ENCODE results near the gene THSD4.

Gene THSD4

GRCh38 chr15:71515375-71516186, 400.3 kb downstream of the THSD4 start:
- no peaks in the 10 kb centered on the region for H3K36me3 ChIP-seq (ENCODE audit: control insufficient read depth, insufficient read depth, low read length, severe bottlenecking)
- no peak for DNase-seq (ENCODE audit: low read depth)
- no peak overlapping the region for H3K4me3 ChIP-seq (ENCODE audit: low read length)
- H3K9ac ChIP-seq (ENCODE audit: low read length), result no peak overlapping the region
- H3K4me1 ChIP-seq (ENCODE audit: control insufficient read depth, insufficient read depth, low read length), result no peaks in the 10 kb centered on the region
- H3K27me3 ChIP-seq (replicated peaks; ENCODE audit: control insufficient read depth, insufficient read depth, low read length), result no peaks in the 10 kb centered on the region
- H3K9me3 ChIP-seq (ENCODE audit: control insufficient read depth, low read length), result no peaks in the 10 kb centered on the region

DNA sequence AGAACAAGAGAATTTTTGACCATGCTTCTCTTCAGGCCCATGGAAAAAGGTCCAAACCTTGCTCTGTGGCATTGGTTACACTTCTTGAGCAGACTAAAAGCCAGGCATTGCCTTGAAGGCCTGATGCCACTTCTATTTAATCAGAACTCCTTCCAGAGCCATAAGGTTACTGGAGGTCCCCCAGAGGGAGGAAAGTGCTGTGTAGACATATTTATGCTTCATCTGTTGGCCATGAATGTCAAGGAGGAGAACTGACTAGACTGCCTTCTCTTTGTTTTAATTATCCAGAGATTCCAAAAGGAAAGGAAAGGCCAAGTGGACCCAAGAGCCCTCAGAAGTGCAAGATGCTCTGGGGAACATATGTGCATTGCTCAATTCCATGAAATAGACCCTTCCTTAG, 402.5 kb downstream of the THSD4 start:
- Histone ChIP-seq H3K9me3 (ENCODE audit: control insufficient read depth, low read length) (no peaks in the 10 kb centered on the region), H3K4me3 (ENCODE audit: low read length) (no peak overlapping the region), H3K9ac (ENCODE audit: low read length) (no peak overlapping the region), H3K36me3 (ENCODE audit: control insufficient read depth, insufficient read depth, low read length, severe bottlenecking) (no peaks in the 10 kb centered on the region), H3K27me3 (replicated peaks; ENCODE audit: control insufficient read depth, insufficient read depth, low read length) (no peaks in the 10 kb centered on the region), H3K4me1 (ENCODE audit: control insufficient read depth, insufficient read depth, low read length) (no peaks in the 10 kb centered on the region)
- no peak for DNase-seq (ENCODE audit: low read depth)

GRCh38 chr15:71518661-71519060, 403.4 kb downstream of the THSD4 start:
- Histone ChIP-seq H3K4me1 (ENCODE audit: control insufficient read depth, insufficient read depth, low read length) (no peaks in the 10 kb centered on the region), H3K9ac (ENCODE audit: low read length) (no peak overlapping the region), H3K27me3 (replicated peaks; ENCODE audit: control insufficient read depth, insufficient read depth, low read length) (no peaks in the 10 kb centered on the region), H3K4me3 (ENCODE audit: low read length) (no peak overlapping the region), H3K36me3 (ENCODE audit: control insufficient read depth, insufficient read depth, low read length, severe bottlenecking) (no peaks in the 10 kb centered on the region), H3K9me3 (ENCODE audit: control insufficient read depth, low read length) (no peaks in the 10 kb centered on the region)
- DNase-seq (ENCODE audit: low read depth), result no peak

GRCh38 chr15:71526060-71526820, 411.0 kb downstream of the THSD4 start:
- Histone ChIP-seq H3K9ac (ENCODE audit: low read length) (no peak overlapping the region), H3K27me3 (replicated peaks; ENCODE audit: control insufficient read depth, insufficient read depth, low read length) (no peaks in the 10 kb centered on the region), H3K4me3 (ENCODE audit: low read length) (peak overlapping the region; percentile 79), H3K36me3 (ENCODE audit: control insufficient read depth, insufficient read depth, low read length, severe bottlenecking) (no peaks in the 10 kb centered on the region), H3K4me1 (ENCODE audit: control insufficient read depth, insufficient read depth, low read length) (peaks cover 11% of the 10 kb centered on the region), H3K9me3 (ENCODE audit: control insufficient read depth, low read length) (no peaks in the 10 kb centered on the region)
- DNase-seq (ENCODE audit: low read depth), result peak; percentile 67

GRCh38 chr15:71529361-71529760, 414.1 kb downstream of the THSD4 start:
- Histone ChIP-seq H3K27me3 (replicated peaks; ENCODE audit: control insufficient read depth, insufficient read depth, low read length) (no peaks in the 10 kb centered on the region), H3K36me3 (ENCODE audit: control insufficient read depth, insufficient read depth, low read length, severe bottlenecking) (no peaks in the 10 kb centered on the region), H3K9me3 (ENCODE audit: control insufficient read depth, low read length) (no peaks in the 10 kb centered on the region), H3K9ac (ENCODE audit: low read length) (no peak overlapping the region), H3K4me3 (ENCODE audit: low read length) (no peak overlapping the region), H3K4me1 (ENCODE audit: control insufficient read depth, insufficient read depth, low read length) (peaks cover 11% of the 10 kb centered on the region)
- no peak for DNase-seq (ENCODE audit: low read depth)

GRCh38 chr15:71530116-71530515, 414.8 kb downstream of the THSD4 start:
- H3K9ac ChIP-seq (ENCODE audit: low read length), result no peak overlapping the region
- H3K9me3 ChIP-seq (ENCODE audit: control insufficient read depth, low read length), result no peaks in the 10 kb centered on the region
- no peak for DNase-seq (ENCODE audit: low read depth)
- no peaks in the 10 kb centered on the region for H3K27me3 ChIP-seq (replicated peaks; ENCODE audit: control insufficient read depth, insufficient read depth, low read length)
- peaks cover 11% of the 10 kb centered on the region for H3K4me1 ChIP-seq (ENCODE audit: control insufficient read depth, insufficient read depth, low read length)
- no peaks in the 10 kb centered on the region for H3K36me3 ChIP-seq (ENCODE audit: control insufficient read depth, insufficient read depth, low read length, severe bottlenecking)
- no peak overlapping the region for H3K4me3 ChIP-seq (ENCODE audit: low read length)

DNA sequence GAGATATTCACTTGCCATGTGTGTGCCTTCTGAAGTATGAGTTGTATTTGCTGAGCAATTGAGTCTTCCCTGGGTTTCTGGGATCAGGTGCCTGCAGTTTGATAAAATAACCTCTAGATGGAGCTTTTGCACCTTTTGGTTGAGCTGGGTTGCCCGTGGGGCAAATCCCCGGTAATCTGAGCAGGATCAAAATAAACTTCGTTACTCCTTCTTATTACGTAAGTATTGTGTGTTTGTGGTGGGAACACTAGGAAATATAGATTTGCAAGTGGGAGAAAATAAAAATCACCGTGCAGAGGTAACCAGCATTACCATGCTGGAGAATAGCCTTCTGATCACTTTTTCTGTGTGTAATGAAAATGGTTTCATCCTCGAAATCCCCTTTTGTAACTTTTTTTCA, 417.7 kb downstream of the THSD4 start:
- H3K4me1 ChIP-seq (ENCODE audit: control insufficient read depth, insufficient read depth, low read length), result no peaks in the 10 kb centered on the region
- peak; percentile 40 for DNase-seq (ENCODE audit: low read depth)
- no peak overlapping the region for H3K4me3 ChIP-seq (ENCODE audit: low read length)
- H3K27me3 ChIP-seq (replicated peaks; ENCODE audit: control insufficient read depth, insufficient read depth, low read length), result no peaks in the 10 kb centered on the region
- no peaks in the 10 kb centered on the region for H3K9me3 ChIP-seq (ENCODE audit: control insufficient read depth, low read length)
- H3K36me3 ChIP-seq (ENCODE audit: control insufficient read depth, insufficient read depth, low read length, severe bottlenecking), result no peaks in the 10 kb centered on the region
- no peak overlapping the region for H3K9ac ChIP-seq (ENCODE audit: low read length)

- H3K9me3 ChIP-seq (ENCODE audit: control insufficient read depth, low read length), result no peaks in the 10 kb centered on the region
- DNase-seq (ENCODE audit: low read depth), result no peak
- no peak overlapping the region for H3K9ac ChIP-seq (ENCODE audit: low read length)
- no peaks in the 10 kb centered on the region for H3K36me3 ChIP-seq (ENCODE audit: control insufficient read depth, insufficient read depth, low read length, severe bottlenecking)
- H3K4me3 ChIP-seq (ENCODE audit: low read length), result no peak overlapping the region
- no peaks in the 10 kb centered on the region for H3K27me3 ChIP-seq (replicated peaks; ENCODE audit: control insufficient read depth, insufficient read depth, low read length)
- H3K4me1 ChIP-seq (ENCODE audit: control insufficient read depth, insufficient read depth, low read length), result no peaks in the 10 kb centered on the region
Observed at GRCh38 chr15:71538181-71538580, 422.9 kb downstream of the THSD4 start.

DNA sequence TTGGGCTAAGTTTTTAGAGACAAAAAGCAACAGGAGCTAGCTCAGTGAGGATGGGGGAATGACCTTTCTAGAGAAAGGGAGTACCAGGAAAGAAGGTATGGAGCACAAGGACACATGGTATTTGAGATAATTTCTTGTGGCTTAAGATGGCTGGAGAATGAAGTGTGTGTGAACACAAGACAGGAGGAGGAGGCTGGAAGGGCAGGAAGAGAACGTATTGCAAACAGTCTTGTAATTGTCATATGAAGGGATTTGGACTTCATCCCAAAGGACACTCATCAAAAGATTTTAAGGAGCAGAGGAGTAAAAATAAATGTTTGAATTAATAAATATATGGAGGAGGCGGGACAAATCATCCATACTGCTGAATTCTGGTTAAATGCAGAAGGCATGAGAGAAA, 426.5 kb downstream of the THSD4 start:
- H3K27me3 ChIP-seq (replicated peaks; ENCODE audit: control insufficient read depth, insufficient read depth, low read length), result no peaks in the 10 kb centered on the region
- DNase-seq (ENCODE audit: low read depth), result no peak

GRCh38 chr15:71542836-71543235, 427.6 kb downstream of the THSD4 start:
- DNase-seq (ENCODE audit: low read depth), result no peak
- H3K27me3 ChIP-seq (replicated peaks; ENCODE audit: control insufficient read depth, insufficient read depth, low read length), result no peaks in the 10 kb centered on the region
- no peak overlapping the region for H3K9ac ChIP-seq (ENCODE audit: low read length)
- no peaks in the 10 kb centered on the region for H3K9me3 ChIP-seq (ENCODE audit: control insufficient read depth, low read length)
- H3K4me3 ChIP-seq (ENCODE audit: low read length), result no peak overlapping the region
- no peaks in the 10 kb centered on the region for H3K36me3 ChIP-seq (ENCODE audit: control insufficient read depth, insufficient read depth, low read length, severe bottlenecking)
- no peaks in the 10 kb centered on the region for H3K4me1 ChIP-seq (ENCODE audit: control insufficient read depth, insufficient read depth, low read length)

More for the DNA sequence above, 426.5 kb downstream of the THSD4 start:
- Histone ChIP-seq H3K9ac (ENCODE audit: low read length) (no peak overlapping the region), H3K4me1 (ENCODE audit: control insufficient read depth, insufficient read depth, low read length) (no peaks in the 10 kb centered on the region), H3K9me3 (ENCODE audit: control insufficient read depth, low read length) (no peaks in the 10 kb centered on the region), H3K4me3 (ENCODE audit: low read length) (no peak overlapping the region), H3K36me3 (ENCODE audit: control insufficient read depth, insufficient read depth, low read length, severe bottlenecking) (no peaks in the 10 kb centered on the region)

DNA sequence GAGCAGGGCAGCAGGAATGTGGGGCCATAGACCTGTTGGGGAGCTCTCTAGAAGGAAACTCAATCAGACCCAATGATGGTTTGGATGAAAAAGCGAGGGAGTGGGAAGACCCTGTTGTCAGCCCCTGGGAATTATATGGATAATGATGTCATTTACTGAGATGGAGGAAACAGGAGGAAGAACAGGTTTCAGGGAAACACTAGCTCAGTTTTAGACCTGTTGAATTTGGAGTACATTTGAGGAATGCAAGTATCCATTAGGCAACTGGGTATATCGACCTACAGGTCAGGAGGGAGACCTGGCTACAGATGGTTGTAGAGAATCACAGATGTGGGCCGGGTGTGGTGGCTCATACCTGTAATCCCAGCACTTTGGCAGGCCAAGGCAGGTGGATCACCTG, 428.1 kb downstream of the THSD4 start:
- peaks cover 3% of the 10 kb centered on the region for H3K27me3 ChIP-seq (replicated peaks; ENCODE audit: control insufficient read depth, insufficient read depth, low read length)
- no peaks in the 10 kb centered on the region for H3K9me3 ChIP-seq (ENCODE audit: control insufficient read depth, low read length)
- no peak overlapping the region for H3K9ac ChIP-seq (ENCODE audit: low read length)
- H3K36me3 ChIP-seq (ENCODE audit: control insufficient read depth, insufficient read depth, low read length, severe bottlenecking), result no peaks in the 10 kb centered on the region
- H3K4me3 ChIP-seq (ENCODE audit: low read length), result no peak overlapping the region
- DNase-seq (ENCODE audit: low read depth), result no peak
- H3K4me1 ChIP-seq (ENCODE audit: control insufficient read depth, insufficient read depth, low read length), result no peaks in the 10 kb centered on the region

Data from adipocyte (in vitro differentiated cells).